Ishikawa (cell line): Measurements from ENCODE around the gene GSKIP.

Source experiments
- CREB1 ChIP-seq: IDR thresholded peaks from 2 replicates; pipeline ENCODE4 v1.6.1; 2012; ENCODE audit warnings: low read depth
- TEAD4 ChIP-seq: IDR thresholded peaks from 2 replicates; pipeline ENCODE4 v1.6.1; 2012

DNA sequence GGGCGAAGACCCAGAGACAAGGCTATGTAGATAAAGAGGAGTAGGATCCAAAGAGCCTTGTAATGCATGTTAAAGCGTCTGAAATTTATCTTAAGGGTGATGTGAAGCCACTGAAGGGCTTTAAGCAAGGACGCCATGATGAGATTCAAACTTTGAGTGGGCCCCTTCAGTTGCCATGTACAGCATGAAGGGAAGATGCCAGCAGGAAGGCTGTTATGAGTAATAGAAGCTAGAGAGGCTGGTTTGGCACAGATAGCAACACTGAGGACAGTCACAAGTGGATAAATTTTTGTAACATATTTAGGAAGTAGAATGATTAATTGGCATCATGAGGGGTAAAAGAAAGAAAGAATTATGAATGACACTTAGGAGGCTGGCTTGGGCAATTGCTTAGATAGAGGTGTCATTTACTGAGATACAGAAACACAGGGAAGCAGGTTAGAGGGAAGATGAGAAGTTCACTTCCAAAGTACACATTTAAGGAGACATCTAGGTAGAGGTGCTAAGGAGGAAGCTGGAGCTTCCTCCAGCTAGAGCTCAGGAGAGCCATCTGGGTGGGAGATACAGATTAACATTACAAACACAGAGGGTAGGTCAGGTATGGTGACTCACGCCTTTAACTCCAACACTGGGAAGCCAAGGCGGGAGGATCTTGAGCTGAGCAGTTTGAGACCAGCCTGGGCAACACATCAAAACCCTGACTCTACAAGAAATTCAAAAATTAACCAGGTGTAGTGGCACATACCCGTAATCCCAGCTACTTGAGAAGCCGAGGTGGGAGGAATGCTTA, 13.8 kb upstream of the GSKIP start:
- no peak for TF ChIP-seq TEAD4
- no peak for TF ChIP-seq CREB1
